ENCODE data around the gene ASIC1.

GRCh38 chr12:50014342-50014741, 43.1 kb upstream of the ASIC1 start:
- TF ChIP-seq CTCF (IDR thresholded peaks at IDR 0.05) (no peak), POLR2A (IDR thresholded peaks at IDR 0.05) (no peak)

Data from adrenal gland (tissue), 5 donors.